ENCODE measurements around the gene ENAH.

Gene ENAH

DNA sequence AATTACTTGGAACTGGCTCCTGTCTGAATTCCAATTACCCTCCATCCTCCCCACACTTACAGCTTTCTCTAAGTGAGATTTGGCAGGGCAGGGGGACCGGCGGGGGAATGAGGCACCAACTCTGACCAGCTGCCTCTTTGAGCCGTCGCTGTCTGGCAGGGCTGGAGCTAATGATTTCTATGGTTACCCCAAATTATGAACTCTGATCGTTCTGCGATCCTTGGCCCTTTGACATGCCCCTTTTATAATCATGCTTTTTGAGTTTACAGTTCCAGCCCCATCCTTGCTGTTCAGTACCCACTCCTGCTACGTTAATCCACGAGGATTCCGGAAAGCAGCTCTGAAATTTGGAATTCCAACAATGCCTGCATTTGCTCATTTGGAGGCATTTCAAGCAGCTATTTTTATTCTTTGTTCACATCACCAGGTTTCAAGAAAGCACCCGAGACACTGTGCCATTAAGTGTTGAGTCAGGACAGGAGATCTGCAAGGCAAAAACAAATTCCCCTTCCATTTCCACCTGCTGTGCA is 170.4 kb downstream of the ENAH start:
- no peaks in the 10 kb centered on the region for H4K20me1 ChIP-seq (ENCODE audit: control insufficient read depth, insufficient read depth, low read depth, low read length)
- no peaks in the 10 kb centered on the region for H3F3A ChIP-seq (ENCODE audit: control insufficient read depth, insufficient read depth)
- H3K4me2 ChIP-seq (ENCODE audit: low read length): no peak overlapping the region
- H3K9me2 ChIP-seq (replicated peaks; ENCODE audit: control insufficient read depth, low read length): no peaks in the 10 kb centered on the region
- no peaks in the 10 kb centered on the region for H3K79me2 ChIP-seq (ENCODE audit: control insufficient read depth, low read length)
- peaks cover 32% of the 10 kb centered on the region for H3K27me3 ChIP-seq (ENCODE audit: control insufficient read depth, low read length)
- H3K36me3 ChIP-seq (ENCODE audit: control insufficient read depth, low read length): no peaks in the 10 kb centered on the region
- H3K4me1 ChIP-seq (ENCODE audit: control insufficient read depth, low read length): peaks cover 36% of the 10 kb centered on the region
- H3K4me3 ChIP-seq (ENCODE audit: low read length): no peak overlapping the region
- no peaks in the 10 kb centered on the region for H3K9me3 ChIP-seq (ENCODE audit: control insufficient read depth, insufficient read depth, low read length)
- TF ChIP-seq, protein P1, sequence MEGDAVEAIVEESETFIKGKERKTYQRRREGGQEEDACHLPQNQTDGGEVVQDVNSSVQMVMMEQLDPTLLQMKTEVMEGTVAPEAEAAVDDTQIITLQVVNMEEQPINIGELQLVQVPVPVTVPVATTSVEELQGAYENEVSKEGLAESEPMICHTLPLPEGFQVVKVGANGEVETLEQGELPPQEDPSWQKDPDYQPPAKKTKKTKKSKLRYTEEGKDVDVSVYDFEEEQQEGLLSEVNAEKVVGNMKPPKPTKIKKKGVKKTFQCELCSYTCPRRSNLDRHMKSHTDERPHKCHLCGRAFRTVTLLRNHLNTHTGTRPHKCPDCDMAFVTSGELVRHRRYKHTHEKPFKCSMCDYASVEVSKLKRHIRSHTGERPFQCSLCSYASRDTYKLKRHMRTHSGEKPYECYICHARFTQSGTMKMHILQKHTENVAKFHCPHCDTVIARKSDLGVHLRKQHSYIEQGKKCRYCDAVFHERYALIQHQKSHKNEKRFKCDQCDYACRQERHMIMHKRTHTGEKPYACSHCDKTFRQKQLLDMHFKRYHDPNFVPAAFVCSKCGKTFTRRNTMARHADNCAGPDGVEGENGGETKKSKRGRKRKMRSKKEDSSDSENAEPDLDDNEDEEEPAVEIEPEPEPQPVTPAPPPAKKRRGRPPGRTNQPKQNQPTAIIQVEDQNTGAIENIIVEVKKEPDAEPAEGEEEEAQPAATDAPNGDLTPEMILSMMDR (IDR thresholded peaks at IDR 0.05; ENCODE audit: low read depth, low read length, poor library complexity, severe bottlenecking): no peak
- no peak for TF ChIP-seq EZH2phosphoT487 (IDR thresholded peaks at IDR 0.05; ENCODE audit: borderline replicate concordance, low read length)
- no peak overlapping the region for H3K27ac ChIP-seq (ENCODE audit: low read depth, low read length)

DNA sequence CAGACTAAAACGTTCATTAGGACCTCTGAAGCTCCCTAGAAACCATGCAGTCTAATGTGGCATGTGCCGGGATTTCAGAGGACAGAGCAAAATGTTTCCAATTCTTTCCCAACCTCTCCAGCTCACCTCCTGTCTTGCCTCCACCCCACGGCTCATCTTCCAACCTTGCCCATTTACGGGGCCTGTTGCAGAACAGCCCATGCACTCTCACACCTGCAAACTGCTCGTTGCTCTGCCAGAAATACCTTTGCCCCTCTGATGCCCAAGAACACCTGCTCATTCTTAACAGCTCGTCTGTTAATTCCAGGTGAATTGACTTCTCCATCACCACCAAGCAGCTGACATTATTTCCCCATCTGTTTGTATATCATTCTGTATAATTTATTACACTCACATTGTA is 171.2 kb downstream of the ENAH start:
- H3K4me1 ChIP-seq (ENCODE audit: control insufficient read depth, low read length): peaks cover 36% of the 10 kb centered on the region
- peaks cover 32% of the 10 kb centered on the region for H3K27me3 ChIP-seq (ENCODE audit: control insufficient read depth, low read length)

DNA sequence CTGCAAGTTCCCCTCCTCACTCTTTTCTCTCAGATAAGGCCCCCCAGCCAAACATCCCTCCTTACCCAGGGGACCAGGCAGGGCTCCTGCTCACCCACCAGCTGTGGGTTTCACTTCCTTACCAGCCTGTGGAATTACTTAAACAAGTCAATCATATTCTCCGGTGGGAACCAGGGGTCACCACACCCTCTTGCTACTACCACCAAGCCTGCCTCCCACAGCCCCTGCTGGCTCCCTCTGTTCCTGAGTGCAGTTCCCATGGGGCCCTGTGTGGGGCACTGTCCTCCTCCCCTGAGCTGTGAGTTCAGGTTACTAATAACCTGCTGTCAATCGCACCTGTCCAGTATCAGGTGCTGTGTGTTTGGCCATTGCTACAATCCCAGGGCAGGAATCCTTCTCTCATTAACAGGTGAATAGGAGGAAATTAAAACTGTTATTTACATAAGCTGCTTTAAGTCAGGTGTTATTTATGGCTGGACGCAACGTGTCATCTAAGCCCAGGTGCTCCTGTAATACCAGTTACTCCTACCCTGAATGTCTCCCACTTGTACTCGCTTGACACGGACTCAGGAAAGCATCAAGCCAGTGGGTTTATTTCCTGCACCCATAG is 172.0 kb downstream of the ENAH start:
- H3K9me2 ChIP-seq (replicated peaks; ENCODE audit: control insufficient read depth, low read length): no peaks in the 10 kb centered on the region
- H3K36me3 ChIP-seq (ENCODE audit: control insufficient read depth, low read length): no peaks in the 10 kb centered on the region
- no peak for TF ChIP-seq EZH2phosphoT487 (IDR thresholded peaks at IDR 0.05; ENCODE audit: borderline replicate concordance, low read length)
- TF ChIP-seq, protein P1 (IDR thresholded peaks at IDR 0.05; ENCODE audit: low read depth, low read length, poor library complexity, severe bottlenecking): peak; percentile 94
- H3K79me2 ChIP-seq (ENCODE audit: control insufficient read depth, low read length): no peaks in the 10 kb centered on the region
- H3K4me3 ChIP-seq (ENCODE audit: low read length): no peak overlapping the region
- H3F3A ChIP-seq (ENCODE audit: control insufficient read depth, insufficient read depth): no peaks in the 10 kb centered on the region
- H3K9me3 ChIP-seq (ENCODE audit: control insufficient read depth, insufficient read depth, low read length): no peaks in the 10 kb centered on the region
- peaks cover 32% of the 10 kb centered on the region for H3K27me3 ChIP-seq (ENCODE audit: control insufficient read depth, low read length)
- H4K20me1 ChIP-seq (ENCODE audit: control insufficient read depth, insufficient read depth, low read depth, low read length): no peaks in the 10 kb centered on the region
- H3K4me1 ChIP-seq (ENCODE audit: control insufficient read depth, low read length): peaks cover 36% of the 10 kb centered on the region
- peak overlapping the region; percentile 37 for H3K4me2 ChIP-seq (ENCODE audit: low read length)
- H3K27ac ChIP-seq (ENCODE audit: low read depth, low read length): no peak overlapping the region

More for the DNA sequence above, 171.2 kb downstream of the ENAH start:
- no peak overlapping the region for H3K4me2 ChIP-seq (ENCODE audit: low read length)
- no peaks in the 10 kb centered on the region for H4K20me1 ChIP-seq (ENCODE audit: control insufficient read depth, insufficient read depth, low read depth, low read length)
- H3K27ac ChIP-seq (ENCODE audit: low read depth, low read length): no peak overlapping the region
- H3K79me2 ChIP-seq (ENCODE audit: control insufficient read depth, low read length): no peaks in the 10 kb centered on the region
- TF ChIP-seq, protein P1 (IDR thresholded peaks at IDR 0.05; ENCODE audit: low read depth, low read length, poor library complexity, severe bottlenecking): no peak
- TF ChIP-seq EZH2phosphoT487 (IDR thresholded peaks at IDR 0.05; ENCODE audit: borderline replicate concordance, low read length): no peak
- no peaks in the 10 kb centered on the region for H3K9me2 ChIP-seq (replicated peaks; ENCODE audit: control insufficient read depth, low read length)
- H3K4me3 ChIP-seq (ENCODE audit: low read length): no peak overlapping the region
- H3K36me3 ChIP-seq (ENCODE audit: control insufficient read depth, low read length): no peaks in the 10 kb centered on the region
- H3F3A ChIP-seq (ENCODE audit: control insufficient read depth, insufficient read depth): no peaks in the 10 kb centered on the region
- H3K9me3 ChIP-seq (ENCODE audit: control insufficient read depth, insufficient read depth, low read length): no peaks in the 10 kb centered on the region
